Liver (tissue), 9 donors: ENCODE data around the gene TMEM175. TPM values are rescaled to one million over a fixed set of nuclear protein-coding genes. Genes with fewer than 3 reads are reported as not detected.

Source experiments
- DNase-seq: peaks from one replicate; pipeline ENCODE4 v3.0.0-alpha.2; 2017; ENCODE audit warnings: low spot score
- H3K27ac ChIP-seq, 2 donors: one replicate each; pipeline ENCODE4 v1.7.0; 2013; ENCODE audit warnings: inconsistent platforms in 2 of 2, low read length in 2 of 2, control low read depth in 1 of 2, low read depth in 1 of 2, mild to moderate bottlenecking in 1 of 2
- H3K27me3 ChIP-seq, 4 donors: one replicate each; pipeline versions ENCODE4 v1.6.1 to v1.7.0; 2013; ENCODE audit warnings: low read length in 3 of 4, inconsistent platforms in 1 of 4, mild to moderate bottlenecking in 1 of 4, moderate library complexity in 1 of 4; ENCODE audit not compliant: control insufficient read depth in 4 of 4, insufficient read depth in 4 of 4
- H3K36me3 ChIP-seq, 4 donors: one replicate each; pipeline versions ENCODE4 v1.6.1 to v1.7.0; 2013; ENCODE audit warnings: low read length in 3 of 4, mild to moderate bottlenecking in 3 of 4, low read depth in 1 of 4, moderate library complexity in 1 of 4; ENCODE audit not compliant: control insufficient read depth in 4 of 4, insufficient read depth in 3 of 4
- H3K4me1 ChIP-seq, 4 donors: one replicate each; pipeline versions ENCODE4 v1.6.1 to v1.7.0; 2013; ENCODE audit warnings: low read length in 3 of 4, mild to moderate bottlenecking in 3 of 4, moderate library complexity in 1 of 4; ENCODE audit not compliant: control insufficient read depth in 4 of 4, insufficient read depth in 4 of 4
- H3K4me3 ChIP-seq, 3 donors: one replicate each; pipeline versions ENCODE4 v1.6.1 to v1.7.0; 2013; ENCODE audit warnings: low read length in 3 of 3, control low read depth in 1 of 3, low read depth in 1 of 3, mild to moderate bottlenecking in 1 of 3
- H3K9ac ChIP-seq, 2 donors: one replicate each; pipeline ENCODE4 v1.7.0; 2013; ENCODE audit warnings: low read length in 2 of 2, mild to moderate bottlenecking in 2 of 2, moderate library complexity in 2 of 2, control low read depth in 1 of 2, low read depth in 1 of 2
- H3K9me3 ChIP-seq, 4 donors: one replicate each; pipeline versions ENCODE4 v1.6.1 to v1.7.0; 2013; ENCODE audit warnings: low read length in 3 of 4; ENCODE audit not compliant: control insufficient read depth in 4 of 4
- ATF3 ChIP-seq: IDR thresholded peaks from 2 replicates; pipeline ENCODE4 v1.6.1; 2016; ENCODE audit warnings: antibody characterized with exemption
- CTCF ChIP-seq: fragments of 150-350 bp; IDR thresholded peaks from 2 replicates; pipeline ENCODE4 v1.5.1; 2017; ENCODE audit warnings: improper control_type of control experiment, low read depth, low read length; ENCODE audit not compliant: missing input control
- EGR1 ChIP-seq, 2 donors: IDR thresholded peaks; 2 replicates each; pipeline ENCODE4 v1.6.1; 2016 to 2018; ENCODE audit warnings: antibody characterized with exemption in 2 of 2, low read depth in 2 of 2
- FOXA1 ChIP-seq: IDR thresholded peaks from 2 replicates; pipeline ENCODE4 v1.6.1; 2016; ENCODE audit warnings: antibody characterized with exemption
- FOXA2 ChIP-seq: IDR thresholded peaks from 2 replicates; pipeline ENCODE4 v1.6.1; 2016; ENCODE audit warnings: antibody characterized with exemption
- GABPA ChIP-seq, 2 donors: IDR thresholded peaks in 1 of 2; conservative IDR thresholded peaks in 1 of 2; 2 replicates each; pipeline ENCODE4 v1.6.1; 2016; ENCODE audit warnings: antibody characterized with exemption in 2 of 2, mild to moderate bottlenecking in 1 of 2, moderate library complexity in 1 of 2
- HNF4A ChIP-seq, 2 donors: conservative IDR thresholded peaks; 2 replicates each; pipeline ENCODE4 v1.6.1; 2016; ENCODE audit warnings: antibody characterized with exemption in 2 of 2, mild to moderate bottlenecking in 2 of 2
- HNF4G ChIP-seq: IDR thresholded peaks from 2 replicates; pipeline ENCODE4 v1.6.1; 2016; ENCODE audit warnings: antibody characterized with exemption
- JUND ChIP-seq, 2 donors: IDR thresholded peaks; 2 replicates each; pipeline ENCODE4 v1.6.1; 2016; ENCODE audit warnings: antibody characterized with exemption in 2 of 2
- MAX ChIP-seq: IDR thresholded peaks from 2 replicates; pipeline ENCODE4 v1.6.1; 2016; ENCODE audit warnings: antibody characterized with exemption
- NR2F2 ChIP-seq: IDR thresholded peaks from 2 replicates; pipeline ENCODE4 v1.6.1; 2016; ENCODE audit warnings: antibody characterized with exemption
- RAD21 ChIP-seq, 2 donors: IDR thresholded peaks; 2 replicates each; pipeline ENCODE4 v1.6.1; 2016; ENCODE audit warnings: antibody characterized with exemption in 2 of 2, mild to moderate bottlenecking in 2 of 2
- REST ChIP-seq: IDR thresholded peaks from 2 replicates; pipeline ENCODE4 v1.6.1; 2016; ENCODE audit warnings: antibody characterized with exemption, mild to moderate bottlenecking
- RXRA ChIP-seq, 2 donors: IDR thresholded peaks; 2 replicates each; pipeline ENCODE4 v1.6.1; 2017 to 2018; ENCODE audit warnings: antibody characterized with exemption in 2 of 2, mild to moderate bottlenecking in 1 of 2
- SP1 ChIP-seq: IDR thresholded peaks from 2 replicates; pipeline ENCODE4 v1.6.1; 2018; ENCODE audit warnings: antibody characterized with exemption, mild to moderate bottlenecking
- TAF1 ChIP-seq: conservative IDR thresholded peaks from 2 replicates; pipeline ENCODE4 v1.6.1; 2016; ENCODE audit warnings: antibody characterized with exemption, mild to moderate bottlenecking
- YY1 ChIP-seq: IDR thresholded peaks from 2 replicates; pipeline ENCODE4 v1.6.1; 2016; ENCODE audit warnings: antibody characterized with exemption, mild to moderate bottlenecking
- ZBTB33 ChIP-seq: IDR thresholded peaks from 2 replicates; pipeline ENCODE4 v1.6.1; 2016; ENCODE audit warnings: antibody characterized with exemption
- WGBS: extraction: QIAGEN DNeasy Blood & Tissue Kit; methylation state at CpG from one replicate; pipeline ENCODE4 v1.1.7; 2013; 5-methylcytosine and 5-hydroxymethylcytosine counted together
- polyA plus RNA-seq, 2 donors: library from polyadenylated mRNA; stranded (reverse) in 1 of 2; unstranded in 1 of 2; fragments of 200-250 nt in 1 of 2; fragments of >200 nt in 1 of 2; fragmentation: Nextera tagmentation in 1 of 2; extraction: Ambion mirVana in 1 of 2; gene quantifications; one replicate each; pipeline versions ENCODE4 v1.2.1 to v1.2.3, GENCODE V29; 2013 to 2015
- total RNA-seq, 2 donors: library from RNA; depleted of rRNA; stranded (reverse); fragments of >200 nt; gene quantifications; one replicate each; pipeline ENCODE4 v1.2.3, GENCODE V29; 2014
- donor health status: healthy.
- donor health status: healthy.
- donor health status: healthy.
- donor health status: healthy.
- donor health status: healthy.

Gene TMEM175
- total and polyA plus RNA-seq, 4 donors: 18.6 to 26.3 (median 25.5) TPM

GRCh38 chr4:900073-900472, 32.2 kb upstream of the TMEM175 start:
- DNase-seq: no peak

GRCh38 chr4:900721-901120, 31.5 kb upstream of the TMEM175 start:
- 96% methylated on average over 6 of the region's 6 CpGs for WGBS
- no peak for DNase-seq

More at GRCh38 chr4:900073-900472, 32.2 kb upstream of the TMEM175 start:
- no peak overlapping the region for H3K27ac ChIP-seq
- no peaks in the 10 kb centered on the region for H3K27me3 ChIP-seq
- peaks cover 4 to 63% (median 15%) of the 10 kb centered on the region in 4 donors for H3K36me3 ChIP-seq
- no peaks in the 10 kb centered on the region for H3K4me1 ChIP-seq
- H3K9me3 ChIP-seq: no peaks in the 10 kb centered on the region
- WGBS: 96% methylated on average over 26 of the region's 26 CpGs
- no peak for TF ChIP-seq ATF3
- no peak for TF ChIP-seq HNF4A (conservative IDR thresholded peaks at IDR 0.05)
- no peak for TF ChIP-seq TAF1
- no peak for TF ChIP-seq EGR1 (IDR thresholded peaks at IDR 0.05; ENCODE audit: low read depth in 2 of 2)
- H3K9ac ChIP-seq: no peak overlapping the region
- H3K4me3 ChIP-seq: no peak overlapping the region

More at GRCh38 chr4:900721-901120, 31.5 kb upstream of the TMEM175 start:
- no peak for TF ChIP-seq SP1
- TF ChIP-seq JUND (IDR thresholded peaks at IDR 0.05): no peak
- TF ChIP-seq RAD21 (IDR thresholded peaks at IDR 0.05): no peak
- TF ChIP-seq EGR1 (IDR thresholded peaks at IDR 0.05; ENCODE audit: low read depth in 2 of 2): no peak
- no peak for TF ChIP-seq REST
- TF ChIP-seq ZBTB33: no peak
- no peak for TF ChIP-seq RXRA (IDR thresholded peaks at IDR 0.05)
- no peak for TF ChIP-seq ATF3
- TF ChIP-seq YY1: no peak
- no peak for TF ChIP-seq FOXA1
- no peak for TF ChIP-seq MAX
- TF ChIP-seq FOXA2: no peak
- TF ChIP-seq NR2F2: no peak
- TF ChIP-seq TAF1: no peak
- no peak for TF ChIP-seq CTCF
- no peak for TF ChIP-seq HNF4G
- TF ChIP-seq GABPA (IDR thresholded peaks at IDR 0.05 in 1 of 2, conservative IDR thresholded peaks at IDR 0.05 in 1 of 2): no peak
- TF ChIP-seq HNF4A (conservative IDR thresholded peaks at IDR 0.05): no peak
- no peak overlapping the region for H3K4me3 ChIP-seq
- no peak overlapping the region for H3K9ac ChIP-seq
- H3K9me3 ChIP-seq: no peaks in the 10 kb centered on the region
- H3K27ac ChIP-seq: no peak overlapping the region
- H3K4me1 ChIP-seq: no peaks in the 10 kb centered on the region
- no peaks in the 10 kb centered on the region for H3K27me3 ChIP-seq
- H3K36me3 ChIP-seq: peaks cover 4 to 57% (median 14%) of the 10 kb centered on the region in 4 donors
